GM19467 (cell line): Measurements from ENCODE around the gene SRC.

Source experiments
- ATAC-seq: cut with Tn5 transposase; IDR thresholded peaks from one replicate; pipeline ENCODE4 v1.9.1; 2021; ENCODE audit warnings: mild to moderate bottlenecking, moderate library complexity; ENCODE audit not compliant: unreplicated experiment

The SRC gene

GRCh38 chr20:37393196-37393862 is 47.4 kb downstream of the SRC start:
- no peak for ATAC-seq

- ATAC-seq: no peak
Observed at GRCh38 chr20:37393863-37394542, 48.1 kb downstream of the SRC start.

GRCh38 chr20:37394543-37395409 is 48.8 kb downstream of the SRC start:
- no peak for ATAC-seq

- ATAC-seq: no peak
Observed at GRCh38 chr20:37395410-37395797, 49.5 kb downstream of the SRC start.

GRCh38 chr20:37395921-37396415 is 50.0 kb downstream of the SRC start:
- ATAC-seq: no peak

GRCh38 chr20:37396416-37397075 is 50.6 kb downstream of the SRC start:
- ATAC-seq: no peak

- no peak for ATAC-seq
Observed at GRCh38 chr20:37397076-37397953, 51.4 kb downstream of the SRC start.

GRCh38 chr20:37397954-37398749 is 52.2 kb downstream of the SRC start:
- no peak for ATAC-seq

GRCh38 chr20:37398750-37399621 is 53.0 kb downstream of the SRC start:
- ATAC-seq: no peak

- no peak for ATAC-seq
Observed at GRCh38 chr20:37401282-37401929, 55.5 kb downstream of the SRC start.

- no peak for ATAC-seq
Observed at GRCh38 chr20:37401930-37402675, 56.2 kb downstream of the SRC start.

GRCh38 chr20:37403107-37404033 is 57.4 kb downstream of the SRC start:
- no peak for ATAC-seq

- no peak for ATAC-seq
Observed at GRCh38 chr20:37404461-37404890, 58.5 kb downstream of the SRC start.

- ATAC-seq: no peak
Observed at GRCh38 chr20:37405351-37405897, 59.5 kb downstream of the SRC start.
